D721Med (cell line): ENCODE data around the gene TXNDC12.

Experiments
- DNase-seq: peaks from one replicate; pipeline ENCODE4 v3.0.0; 2011; ENCODE audit warnings: low spot score; ENCODE audit not compliant: insufficient read length
- FAIRE-seq: peaks from 2 replicates; lab custom pipeline; 2011; peaks lifted over from hg19 to GRCh38; lab: Jason Lieb, UNC
- CTCF ChIP-seq: IDR thresholded peaks from 2 replicates; pipeline ENCODE4 v1.5.1; 2012; ENCODE audit warnings: mild to moderate bottlenecking, control low read depth; ENCODE audit not compliant: insufficient read depth; ENCODE audit errors: missing control alignments

The TXNDC12 gene

GRCh38 chr1:52072291-52072690, 17.3 kb upstream of the TXNDC12 start:
- no peak for TF ChIP-seq CTCF
- DNase-seq (no peak), FAIRE-seq (no peak)

- no peak for TF ChIP-seq CTCF
- FAIRE-seq (no peak), DNase-seq (no peak)
Observed at GRCh38 chr1:52070704-52071103, 15.7 kb upstream of the TXNDC12 start.

GRCh38 chr1:52063192-52063591, 8.2 kb upstream of the TXNDC12 start:
- no peak for TF ChIP-seq CTCF

GRCh38 chr1:52060822-52061221, 5.8 kb upstream of the TXNDC12 start:
- no peak for TF ChIP-seq CTCF
- FAIRE-seq, result no peak
- no peak for DNase-seq

More at GRCh38 chr1:52063192-52063591, 8.2 kb upstream of the TXNDC12 start:
- DNase-seq (no peak), FAIRE-seq (no peak)

GRCh38 chr1:52059888-52060287, 4.9 kb upstream of the TXNDC12 start:
- TF ChIP-seq CTCF, result no peak
- FAIRE-seq (no peak), DNase-seq (no peak)

GRCh38 chr1:52059321-52059720, 4.3 kb upstream of the TXNDC12 start:
- no peak for FAIRE-seq
- DNase-seq, result no peak
- no peak for TF ChIP-seq CTCF

GRCh38 chr1:52057876-52058415, 3.0 kb upstream of the TXNDC12 start:
- no peak for TF ChIP-seq CTCF
- DNase-seq (no peak), FAIRE-seq (no peak)
